GM19455 (cell line): ENCODE measurements around the gene MAP7D3.
A peak's percentile ranks its signal among the peaks of the same experiment; 100 is the strongest.
"Not testable (repeated sequence)": the region's sequence is repeated elsewhere in the genome, so short reads cannot be mapped to it uniquely, and the experiment has no call there.

Experiments used
- ATAC-seq: cut with Tn5 transposase; IDR thresholded peaks from one replicate; pipeline ENCODE4 v1.9.1; 2021; ENCODE audit not compliant: unreplicated experiment

The MAP7D3 gene

DNA sequence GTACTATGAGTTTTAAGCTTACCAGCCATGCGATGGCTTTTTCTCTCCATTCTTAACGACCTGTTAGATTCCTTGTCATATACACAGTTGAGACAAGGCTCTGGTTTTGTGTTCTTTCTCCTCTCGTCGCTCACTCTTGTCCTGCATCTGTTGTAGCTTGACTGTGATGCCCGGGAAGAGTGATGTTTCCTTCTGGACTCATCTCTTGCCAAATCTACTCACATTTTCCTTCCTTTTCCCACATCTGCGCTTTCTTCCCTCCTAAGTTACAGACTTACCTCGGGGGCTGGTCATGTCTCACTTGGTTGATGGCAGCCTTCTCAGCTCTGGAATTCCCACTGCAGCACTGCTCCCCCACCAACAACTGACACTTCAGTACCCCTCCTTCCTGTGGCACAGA lies 4.8 kb upstream of the MAP7D3 start:
- no peak for ATAC-seq

GRCh38 chrX:136255541-136255940 lies 4.3 kb upstream of the MAP7D3 start:
- no peak for ATAC-seq

GRCh38 chrX:136250191-136251040 lies 784 bp downstream of the MAP7D3 start:
- peak; percentile 55 for ATAC-seq

- ATAC-seq, result no peak
Measured at GRCh38 chrX:136246201-136246600, 5.0 kb downstream of the MAP7D3 start.

- ATAC-seq, result not testable (repeated sequence)
Measured at GRCh38 chrX:136237849-136238248, 13.4 kb downstream of the MAP7D3 start.

GRCh38 chrX:136237074-136237473 lies 14.1 kb downstream of the MAP7D3 start:
- no peak for ATAC-seq

GRCh38 chrX:136228839-136229207 lies 22.4 kb downstream of the MAP7D3 start:
- no peak for ATAC-seq

- ATAC-seq, result no peak
Measured at GRCh38 chrX:136227948-136228838, 23.0 kb downstream of the MAP7D3 start.

- ATAC-seq, result no peak
Measured at GRCh38 chrX:136227074-136227473, 24.1 kb downstream of the MAP7D3 start.

- ATAC-seq, result no peak
Measured at GRCh38 chrX:136221851-136222513, 29.2 kb downstream of the MAP7D3 start.

GRCh38 chrX:136220951-136221350 lies 30.2 kb downstream of the MAP7D3 start:
- ATAC-seq, result no peak

- ATAC-seq, result no peak
Measured at GRCh38 chrX:136220540-136220939, 30.7 kb downstream of the MAP7D3 start.

DNA sequence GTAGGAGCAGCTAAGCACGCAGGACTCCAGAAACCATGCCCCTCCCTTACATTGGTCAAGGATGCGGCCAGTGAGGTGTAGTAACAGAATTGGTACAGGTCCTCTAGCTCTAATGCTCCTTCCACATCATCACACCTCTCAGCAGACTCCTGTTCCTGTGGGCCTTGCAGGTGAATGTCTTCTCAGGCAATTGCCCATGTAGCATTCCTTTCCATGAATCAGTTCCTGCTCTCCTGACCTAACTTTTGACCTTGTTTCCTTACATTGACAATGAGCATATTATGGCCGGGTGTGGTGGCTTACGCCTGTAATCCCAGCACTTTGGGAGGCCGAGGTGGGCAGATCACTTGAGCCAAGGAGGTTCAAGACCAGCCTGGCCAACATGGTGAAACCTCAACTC lies 31.3 kb downstream of the MAP7D3 start:
- no peak for ATAC-seq

- ATAC-seq, result no peak
Measured at GRCh38 chrX:136215559-136215958, 35.6 kb downstream of the MAP7D3 start.

- no peak for ATAC-seq
Measured at GRCh38 chrX:136214551-136214950, 36.6 kb downstream of the MAP7D3 start.

GRCh38 chrX:136212557-136213111 lies 38.6 kb downstream of the MAP7D3 start:
- no peak for ATAC-seq

- no peak for ATAC-seq
Measured at GRCh38 chrX:136211766-136212556, 39.2 kb downstream of the MAP7D3 start.

DNA sequence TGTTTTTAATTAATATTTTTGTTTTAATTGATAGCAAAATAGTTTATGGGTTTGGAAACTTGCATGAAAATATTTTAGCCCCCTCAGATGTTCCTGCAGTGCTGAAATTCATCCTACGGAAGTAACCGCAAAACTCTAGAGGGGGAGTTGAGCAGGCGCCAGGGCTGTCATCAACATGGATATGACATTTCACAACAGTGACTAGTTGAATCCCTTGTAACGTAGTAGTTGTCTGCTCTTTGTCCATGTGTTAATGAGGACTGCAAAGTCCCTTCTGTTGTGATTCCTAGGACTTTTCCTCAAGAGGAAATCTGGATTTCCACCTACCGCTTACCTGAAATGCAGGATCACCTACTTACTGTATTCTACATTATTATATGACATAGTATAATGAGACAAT lies 40.4 kb downstream of the MAP7D3 start:
- ATAC-seq, result no peak

- ATAC-seq, result no peak
Measured at GRCh38 chrX:136210243-136210642, 41.0 kb downstream of the MAP7D3 start.

DNA sequence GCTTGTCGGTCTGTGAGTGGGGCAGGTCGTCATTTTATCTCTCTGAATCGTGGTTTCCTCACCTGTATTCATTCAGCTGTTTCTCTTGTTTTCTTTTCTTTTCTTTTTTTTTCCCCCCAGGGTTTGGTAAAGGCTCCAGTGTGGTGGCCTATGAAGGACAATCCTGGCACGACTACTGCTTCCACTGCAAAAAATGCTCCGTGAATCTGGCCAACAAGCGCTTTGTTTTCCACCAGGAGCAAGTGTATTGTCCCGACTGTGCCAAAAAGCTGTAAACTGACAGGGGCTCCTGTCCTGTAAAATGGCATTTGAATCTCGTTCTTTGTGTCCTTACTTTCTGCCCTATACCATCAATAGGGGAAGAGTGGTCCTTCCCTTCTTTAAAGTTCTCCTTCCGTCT lies 41.4 kb downstream of the MAP7D3 start:
- ATAC-seq, result no peak
